BJ (cell line): Measurements from ENCODE around the gene PRKAR1B. TPM values are rescaled to one million over a fixed set of nuclear protein-coding genes. Genes with fewer than 3 reads are reported as not detected.

Source experiments
- CTCF ChIA-PET: fragments of 350-600 bp; formaldehyde crosslinking; extraction: SDS; loops from one replicate; lab custom pipeline; 2021; ENCODE audit warnings: antibody characterized with exemption, inconsistent platforms; lab: Yijun Ruan, JAX
- POLR2A ChIA-PET: fragments of 300-600 bp; sonication (Branson Sonifier 250); formaldehyde crosslinking; extraction: SDS; loops from one replicate; lab custom pipeline; 2021; ENCODE audit warnings: antibody characterized with exemption; lab: Charles Lee
- DNase-seq: peaks from one replicate; pipeline ENCODE4 v3.0.0-alpha.2; 2011; ENCODE audit warnings: low read depth
- H3K27me3 ChIP-seq: 2 replicates; pipeline ENCODE4 v1.6.0; 2011; ENCODE audit warnings: low read length; ENCODE audit not compliant: control insufficient read depth, insufficient read depth
- H3K36me3 ChIP-seq: 2 replicates; pipeline ENCODE4 v1.5.1; 2011; ENCODE audit warnings: low read length; ENCODE audit not compliant: control insufficient read depth, insufficient read depth
- H3K4me3 ChIP-seq: 2 replicates; pipeline ENCODE4 v1.5.1; 2011; ENCODE audit warnings: low read depth, mild to moderate bottlenecking, control low read depth, low read length
- CTCF ChIP-seq: IDR thresholded peaks from 2 replicates; pipeline ENCODE4 v1.5.1; 2011; ENCODE audit warnings: low read depth, mild to moderate bottlenecking, control low read depth, inconsistent platforms, low read length, moderate library complexity; ENCODE audit not compliant: insufficient read depth
- polyA plus RNA-seq: library from polyadenylated mRNA; depleted of rRNA; stranded (reverse); fragments of >200 nt; gene quantifications from 2 replicates; pipeline ENCODE4 v1.2.3, GENCODE V29; 2011

The PRKAR1B gene
- polyA plus RNA-seq, 1 experiment, result 7.4 TPM

GRCh38 chr7:772861-773621 lies 46.0 kb upstream of the PRKAR1B start:
- no peak for TF ChIP-seq CTCF
- ChIA-PET CTCF (interaction anchor here (0.9 to 6.4 kb wide), 9 partner anchors 9 to 451 kb away, joined by 3 to 47 read pairs (median 3); no protein-coding TSS in a partner anchor), POLR2A (no interaction called here)

GRCh38 chr7:772392-772791 lies 45.3 kb upstream of the PRKAR1B start:
- DNase-seq, result no peak
- ChIA-PET CTCF (interaction anchor here (1.1 to 6.4 kb wide), 4 partner anchors 8 to 450 kb away, joined by 3 to 47 read pairs (median 8); no protein-coding TSS in a partner anchor), POLR2A (no interaction called here)

More at GRCh38 chr7:772861-773621, 46.0 kb upstream of the PRKAR1B start:
- Histone ChIP-seq H3K27me3 (no peaks in the 10 kb centered on the region), H3K36me3 (peaks cover 11% of the 10 kb centered on the region), H3K4me3 (no peak overlapping the region)
- no peak for DNase-seq

GRCh38 chr7:772005-772294 lies 44.9 kb upstream of the PRKAR1B start:
- Histone ChIP-seq H3K36me3 (peaks cover 13% of the 10 kb centered on the region), H3K4me3 (no peak overlapping the region), H3K27me3 (no peaks in the 10 kb centered on the region)
- POLR2A ChIA-PET, result no interaction called here
- DNase-seq, result no peak
- no peak for TF ChIP-seq CTCF
- CTCF ChIA-PET, result interaction anchor here (1.2 to 6.4 kb wide), 3 partner anchors 8 to 450 kb away, joined by 3 to 47 read pairs (median 12); no protein-coding TSS in a partner anchor

More at GRCh38 chr7:772392-772791, 45.3 kb upstream of the PRKAR1B start:
- H3K36me3 ChIP-seq, result peaks cover 13% of the 10 kb centered on the region
- H3K27me3 ChIP-seq, result no peaks in the 10 kb centered on the region
- no peak overlapping the region for H3K4me3 ChIP-seq
- no peak for TF ChIP-seq CTCF

- ChIA-PET POLR2A (interaction anchor here (0.7 kb wide), 1 partner anchor 12 kb away, joined by 8 read pairs; no protein-coding TSS in a partner anchor), CTCF (interaction anchor here (1.0 to 6.4 kb wide), 5 partner anchors 7 to 449 kb away, joined by 3 to 47 read pairs (median 4); no protein-coding TSS in a partner anchor)
- no peak overlapping the region for H3K4me3 ChIP-seq
- no peaks in the 10 kb centered on the region for H3K27me3 ChIP-seq
- peak; percentile 4 for DNase-seq
- H3K36me3 ChIP-seq, result peaks cover 12% of the 10 kb centered on the region
- TF ChIP-seq CTCF, result no peak
These were observed 44.3 kb upstream of the PRKAR1B start for GRCh38 chr7:771234-772004.

- DNase-seq, result no peak
These were observed 43.7 kb upstream of the PRKAR1B start for GRCh38 chr7:770741-771166.

More at GRCh38 chr7:770741-771166, 43.7 kb upstream of the PRKAR1B start:
- no peak for TF ChIP-seq CTCF
- ChIA-PET POLR2A (interaction anchor here (0.7 kb wide), 1 partner anchor 11 kb away, joined by 8 read pairs; no protein-coding TSS in a partner anchor), CTCF (interaction anchor here (0.7 to 6.4 kb wide), 4 partner anchors 16 to 449 kb away, joined by 3 to 47 read pairs (median 4); no protein-coding TSS in a partner anchor)
- H3K4me3 ChIP-seq, result no peak overlapping the region
- peaks cover 12% of the 10 kb centered on the region for H3K36me3 ChIP-seq
- H3K27me3 ChIP-seq, result no peaks in the 10 kb centered on the region
